H9 (cell line): ENCODE results near the gene CCDC185. TPM values are rescaled to one million over a fixed set of nuclear protein-coding genes. Genes with fewer than 3 reads are reported as not detected.

Experiments
- DNase-seq: peaks from one replicate; pipeline ENCODE4 v3.0.0-alpha.2; 2017
- H2AFZ ChIP-seq: one replicate; pipeline ENCODE4 v1.6.1; 2013; ENCODE audit warnings: mild to moderate bottlenecking, low read length, control low read depth, moderate library complexity
- H2AK5ac ChIP-seq: 2 replicates; pipeline ENCODE4 v1.6.1; 2013; ENCODE audit warnings: low read length, control low read depth, mixed read lengths; ENCODE audit not compliant: insufficient read length
- H2BK120ac ChIP-seq: one replicate; pipeline ENCODE4 v1.6.1; 2013; ENCODE audit warnings: low read depth, mild to moderate bottlenecking, low read length, control low read depth, inconsistent platforms; ENCODE audit not compliant: poor library complexity, severe bottlenecking
- H2BK12ac ChIP-seq: 2 replicates; pipeline ENCODE4 v1.6.1; 2013; ENCODE audit warnings: low read length, control low read depth, mixed read lengths, low read depth; ENCODE audit not compliant: insufficient read length
- H2BK15ac ChIP-seq: 2 replicates; pipeline ENCODE4 v1.6.1; 2013; ENCODE audit warnings: low read depth, low read length, control low read depth
- H2BK20ac ChIP-seq: one replicate; pipeline ENCODE4 v1.6.1; 2013; ENCODE audit warnings: low read depth, mild to moderate bottlenecking, low read length, control low read depth, inconsistent platforms; ENCODE audit not compliant: poor library complexity, severe bottlenecking
- H2BK5ac ChIP-seq: 2 replicates; pipeline ENCODE4 v1.6.1; 2013; ENCODE audit warnings: low read length, control low read depth, mixed read lengths; ENCODE audit not compliant: insufficient read length
- H3K14ac ChIP-seq: 2 replicates; pipeline ENCODE4 v1.6.1; 2013; ENCODE audit warnings: low read length, control low read depth; ENCODE audit not compliant: insufficient read depth
- H3K18ac ChIP-seq: 2 replicates; pipeline ENCODE4 v1.6.1; 2013; ENCODE audit warnings: low read depth, mild to moderate bottlenecking, mixed read lengths, low read length, control low read depth; ENCODE audit not compliant: insufficient read length
- H3K23ac ChIP-seq: 2 replicates; pipeline ENCODE4 v1.6.1; 2013; ENCODE audit warnings: low read length, control low read depth, mixed read lengths, low read depth; ENCODE audit not compliant: insufficient read length
- H3K23me2 ChIP-seq: 2 replicates; pipeline ENCODE4 v1.6.1; 2013; ENCODE audit warnings: low read depth, mild to moderate bottlenecking, mixed read lengths, low read length, control low read depth; ENCODE audit not compliant: insufficient read length, poor library complexity, severe bottlenecking
- H3K27ac ChIP-seq: 2 replicates; pipeline ENCODE4 v1.5.1; 2013; ENCODE audit warnings: low read length, control low read depth, mixed read lengths, low read depth; ENCODE audit not compliant: insufficient read length
- H3K27me3 ChIP-seq: 2 replicates; pipeline ENCODE4 v1.6.1; 2013; ENCODE audit warnings: low read length, control low read depth, inconsistent platforms; ENCODE audit not compliant: insufficient read depth
- H3K4ac ChIP-seq: 2 replicates; pipeline ENCODE4 v1.6.1; 2013; ENCODE audit warnings: low read depth, mild to moderate bottlenecking, control low read depth, inconsistent platforms, low read length, moderate library complexity
- H3K4me1 ChIP-seq: 2 replicates; pipeline ENCODE4 v1.6.1; 2013; ENCODE audit warnings: low read length, control low read depth, inconsistent platforms; ENCODE audit not compliant: insufficient read depth
- H3K4me2 ChIP-seq: 2 replicates; pipeline ENCODE4 v1.6.1; 2013; ENCODE audit warnings: low read length, control low read depth, mixed read lengths; ENCODE audit not compliant: insufficient read length, insufficient read depth
- H3K56ac ChIP-seq: 2 replicates; pipeline ENCODE4 v1.6.1; 2013; ENCODE audit warnings: low read depth, mild to moderate bottlenecking, mixed read lengths, low read length, control low read depth; ENCODE audit not compliant: insufficient read length
- H3K79me1 ChIP-seq: 2 replicates; pipeline ENCODE4 v1.6.1; 2013; ENCODE audit warnings: low read depth, mild to moderate bottlenecking, moderate library complexity, low read length, control low read depth, inconsistent platforms; ENCODE audit not compliant: insufficient read depth, poor library complexity, severe bottlenecking
- H3K79me2 ChIP-seq: 2 replicates; pipeline ENCODE4 v1.6.1; 2013; ENCODE audit warnings: low read length, control low read depth, inconsistent platforms; ENCODE audit not compliant: insufficient read depth
- H3K9ac ChIP-seq: 2 replicates; pipeline ENCODE4 v1.6.1; 2013; ENCODE audit warnings: low read length, control low read depth, mixed read lengths; ENCODE audit not compliant: insufficient read length; ENCODE audit errors: extremely low read depth
- H3K9me3 ChIP-seq: one replicate; pipeline ENCODE4 v1.6.1; 2013; ENCODE audit warnings: low read depth, low read length, inconsistent platforms; ENCODE audit not compliant: control insufficient read depth
- H3T11ph ChIP-seq: one replicate; pipeline ENCODE4 v1.6.1; 2013; ENCODE audit warnings: mild to moderate bottlenecking, low read length, control low read depth, inconsistent platforms
- H4K20me1 ChIP-seq: one replicate; pipeline ENCODE4 v1.6.1; 2013; ENCODE audit not compliant: control insufficient read depth, insufficient read length, insufficient read depth
- H4K5ac ChIP-seq: 2 replicates; pipeline ENCODE4 v1.6.1; 2013; ENCODE audit warnings: low read depth, mild to moderate bottlenecking, mixed read lengths, low read length, control low read depth; ENCODE audit not compliant: insufficient read length
- H4K8ac ChIP-seq: replicated peaks from 2 replicates; pipeline ENCODE4 v1.6.1; 2013; ENCODE audit warnings: low read length, control low read depth, mixed read lengths, low read depth; ENCODE audit not compliant: insufficient read length
- H4K91ac ChIP-seq: 2 replicates; pipeline ENCODE4 v1.6.1; 2013; ENCODE audit warnings: low read depth, mild to moderate bottlenecking, moderate library complexity, mixed read lengths, low read length, control low read depth; ENCODE audit not compliant: insufficient read length
- H3K27ac Mint-ChIP-seq, 3 experiments: 2 replicates in 2 of 3; 3 replicates in 1 of 3; pipeline ENCODE4 v1.8.0; 2020 to 2021; ENCODE audit warnings: mixed read lengths in 3 of 3, mild to moderate bottlenecking in 1 of 3, moderate library complexity in 1 of 3
- H3K27me3 Mint-ChIP-seq: 2 replicates; pipeline ENCODE4 v1.8.0; 2021; ENCODE audit warnings: low read depth, mild to moderate bottlenecking, moderate library complexity, mixed read lengths
- H3K36me3 Mint-ChIP-seq, 3 experiments: 2 replicates in 2 of 3; 3 replicates in 1 of 3; pipeline ENCODE4 v1.8.0; 2020 to 2021; ENCODE audit warnings: low read depth in 3 of 3, mixed read lengths in 3 of 3; ENCODE audit not compliant: insufficient read depth in 1 of 3
- H3K4me1 Mint-ChIP-seq, 2 experiments: 2 replicates each; pipeline ENCODE4 v1.8.0; 2020; ENCODE audit warnings: mixed read lengths in 2 of 2
- H3K4me3 Mint-ChIP-seq, 2 experiments: 2 replicates in 1 of 2; 3 replicates in 1 of 2; pipeline ENCODE4 v1.8.0; 2020 to 2021; ENCODE audit warnings: mild to moderate bottlenecking in 2 of 2, mixed read lengths in 2 of 2, moderate library complexity in 1 of 2
- H3K9me3 Mint-ChIP-seq, 2 experiments: 2 replicates in 1 of 2; 3 replicates in 1 of 2; pipeline ENCODE4 v1.8.0; 2020; ENCODE audit warnings: mild to moderate bottlenecking in 2 of 2, mixed read lengths in 2 of 2, moderate library complexity in 1 of 2
- WGBS: extraction: QIAGEN DNeasy Blood & Tissue Kit; methylation state at CpG from one replicate; pipeline ENCODE4 v1.1.7; 2013; ENCODE audit warnings: missing lambda C conversion rate, low lambda C conversion rate, mixed read lengths; ENCODE audit not compliant: insufficient read length; ENCODE audit errors: extremely low coverage; 5-methylcytosine and 5-hydroxymethylcytosine counted together
- total RNA-seq: library from RNA; stranded (reverse); gene quantifications from 2 replicates; pipeline ENCODE4 v1.2.1, GENCODE V29; 2021
- TF ChIP-seq, protein P1 (sequence below): fragments of 200-600 bp; sonication (generic); conservative IDR thresholded peaks from 3 replicates; pipeline ENCODE4 v1.8.0; 2021; ENCODE audit warnings: antibody characterized with exemption, mild to moderate bottlenecking

Gene CCDC185
- total RNA-seq, 1 experiment from 2014 or later: not detected

DNA sequence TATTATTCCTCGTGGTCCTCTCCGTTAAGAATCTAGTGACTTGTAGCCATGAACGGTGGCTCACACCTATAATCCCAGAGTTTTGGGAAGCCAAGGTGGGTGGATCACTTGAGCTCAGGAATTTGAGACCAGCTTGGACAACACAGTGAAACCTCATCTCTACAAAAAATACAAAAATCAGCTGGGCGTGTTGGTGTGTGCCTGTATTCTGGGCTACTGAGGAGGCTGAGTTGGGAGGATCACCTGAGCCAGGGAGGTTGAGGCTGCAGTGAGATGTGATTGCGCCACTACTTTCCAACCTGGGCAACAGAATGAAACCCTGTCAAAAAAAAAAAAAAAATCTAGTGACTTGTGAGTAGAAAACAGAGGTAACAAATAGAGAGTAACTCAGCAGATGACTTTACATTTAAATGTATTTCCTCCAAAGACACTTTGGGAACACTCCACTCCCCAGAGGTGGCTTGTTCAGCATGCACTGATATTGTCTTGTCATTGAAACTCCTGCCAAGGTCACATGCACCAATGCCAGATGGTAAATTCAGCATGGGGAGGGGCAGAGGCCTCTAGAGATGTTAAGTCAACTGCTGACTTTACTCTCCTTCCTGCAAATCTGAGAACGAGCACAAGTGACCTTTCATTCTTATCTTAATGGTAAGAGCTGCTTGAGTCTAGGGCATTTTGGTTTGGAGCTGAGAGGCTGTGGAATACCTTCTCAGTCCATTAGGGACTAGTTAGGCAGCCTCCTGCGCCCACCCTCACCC lies 24.9 kb downstream of the CCDC185 start:
- WGBS: no CpG with 5 or more reads among the region's 7 CpGs
- H3K9me3 Mint-ChIP-seq: no peaks in the 10 kb centered on the region; a peak in 1 of 5 replicates

More for the DNA sequence above, 24.9 kb downstream of the CCDC185 start:
- Histone ChIP-seq H2AFZ (no peak overlapping the region), H3K14ac (no peak overlapping the region), H3K27me3 (no peaks in the 10 kb centered on the region), H3K79me1 (no peaks in the 10 kb centered on the region), H3K4me1 (no peaks in the 10 kb centered on the region), H3K4ac (no peak overlapping the region), H3K79me2 (no peaks in the 10 kb centered on the region), H3K23ac (no peak overlapping the region), H4K91ac (no peak overlapping the region), H3T11ph (no peak overlapping the region), H2BK15ac (no peak overlapping the region), H2AK5ac (no peak overlapping the region), H4K20me1 (no peaks in the 10 kb centered on the region), H4K5ac (no peak overlapping the region), H3K18ac (no peak overlapping the region), H3K27ac (no peak overlapping the region), H4K8ac (no peak overlapping the region), H2BK20ac (no peak overlapping the region), H3K9me3 (no peaks in the 10 kb centered on the region), H3K9ac (no peak overlapping the region), H2BK12ac (no peak overlapping the region), H3K56ac (no peak overlapping the region), H2BK5ac (no peak overlapping the region), H3K23me2 (no peaks in the 10 kb centered on the region), H2BK120ac (no peak overlapping the region), H3K4me2 (no peak overlapping the region)
- H3K4me3 Mint-ChIP-seq: no peak overlapping the region
- H3K4me1 Mint-ChIP-seq: peaks cover 6 to 11% of the 10 kb centered on the region in 2 experiments; a peak in 3 of 4 replicates
- TF ChIP-seq, protein P1, sequence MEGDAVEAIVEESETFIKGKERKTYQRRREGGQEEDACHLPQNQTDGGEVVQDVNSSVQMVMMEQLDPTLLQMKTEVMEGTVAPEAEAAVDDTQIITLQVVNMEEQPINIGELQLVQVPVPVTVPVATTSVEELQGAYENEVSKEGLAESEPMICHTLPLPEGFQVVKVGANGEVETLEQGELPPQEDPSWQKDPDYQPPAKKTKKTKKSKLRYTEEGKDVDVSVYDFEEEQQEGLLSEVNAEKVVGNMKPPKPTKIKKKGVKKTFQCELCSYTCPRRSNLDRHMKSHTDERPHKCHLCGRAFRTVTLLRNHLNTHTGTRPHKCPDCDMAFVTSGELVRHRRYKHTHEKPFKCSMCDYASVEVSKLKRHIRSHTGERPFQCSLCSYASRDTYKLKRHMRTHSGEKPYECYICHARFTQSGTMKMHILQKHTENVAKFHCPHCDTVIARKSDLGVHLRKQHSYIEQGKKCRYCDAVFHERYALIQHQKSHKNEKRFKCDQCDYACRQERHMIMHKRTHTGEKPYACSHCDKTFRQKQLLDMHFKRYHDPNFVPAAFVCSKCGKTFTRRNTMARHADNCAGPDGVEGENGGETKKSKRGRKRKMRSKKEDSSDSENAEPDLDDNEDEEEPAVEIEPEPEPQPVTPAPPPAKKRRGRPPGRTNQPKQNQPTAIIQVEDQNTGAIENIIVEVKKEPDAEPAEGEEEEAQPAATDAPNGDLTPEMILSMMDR: no peak
- no peak for DNase-seq
- H3K27me3 Mint-ChIP-seq: no peaks in the 10 kb centered on the region; the same call in none of the 2 replicates
- H3K36me3 Mint-ChIP-seq: no peaks in the 10 kb centered on the region
- peak overlapping the region in 1 of 3 experiments; percentile 54; a peak in 1 of 7 replicates for H3K27ac Mint-ChIP-seq
